MM.1S (cell line): ENCODE measurements around the gene CACNA1C.
"Not testable (repeated sequence)": the region's sequence is repeated elsewhere in the genome, so short reads cannot be mapped to it uniquely, and the experiment has no call there.

Experiments
- DNase-seq: peaks from one replicate; pipeline ENCODE4 v3.0.0-alpha.2; 2015
- H2AFZ ChIP-seq: fragments of 300-600 bp; sonication (generic); 2 replicates; pipeline ENCODE4 v1.6.0; 2016; ENCODE audit warnings: antibody characterized with exemption, low read length
- H3F3A ChIP-seq: fragments of 300-600 bp; sonication (generic); 2 replicates; pipeline ENCODE4 v1.6.1; 2016; ENCODE audit warnings: mild to moderate bottlenecking, antibody characterized with exemption, low read length, moderate library complexity, mixed read lengths; ENCODE audit not compliant: insufficient read depth
- H3K27ac ChIP-seq: fragments of 300-600 bp; sonication (generic); 2 replicates; pipeline ENCODE4 v1.5.1; 2016; ENCODE audit warnings: mild to moderate bottlenecking, low read length
- H3K27me3 ChIP-seq: fragments of 300-600 bp; sonication (generic); replicated peaks from 2 replicates; pipeline ENCODE4 v1.6.0; 2016; ENCODE audit warnings: low read length; ENCODE audit not compliant: insufficient read depth
- H3K36me3 ChIP-seq: fragments of 300-600 bp; sonication (generic); replicated peaks from 2 replicates; pipeline ENCODE4 v1.6.1; 2016; ENCODE audit warnings: mild to moderate bottlenecking, low read length, mixed read lengths; ENCODE audit not compliant: insufficient read depth
- H3K4me1 ChIP-seq: fragments of 300-600 bp; sonication (generic); 2 replicates; pipeline ENCODE4 v1.6.1; 2016; ENCODE audit warnings: low read length, mixed read lengths
- H3K4me2 ChIP-seq: fragments of 300-600 bp; sonication (generic); 2 replicates; pipeline ENCODE4 v1.6.0; 2016; ENCODE audit warnings: low read depth, low read length
- H3K4me3 ChIP-seq: fragments of 300-600 bp; sonication (generic); 2 replicates; pipeline ENCODE4 v1.5.1; 2016; ENCODE audit warnings: low read length, mixed read lengths
- H3K79me2 ChIP-seq: fragments of 300-600 bp; sonication (generic); 2 replicates; pipeline ENCODE4 v1.6.1; 2016; ENCODE audit warnings: mixed run types, low read length, mixed read lengths
- H3K9ac ChIP-seq: fragments of 300-600 bp; sonication (generic); 2 replicates; pipeline ENCODE4 v1.6.1; 2016; ENCODE audit warnings: low read length, mixed read lengths
- H3K9me2 ChIP-seq: fragments of 300-600 bp; sonication (generic); replicated peaks from 2 replicates; pipeline ENCODE4 v1.6.1; 2016; ENCODE audit warnings: mild to moderate bottlenecking, low read length, mixed read lengths; ENCODE audit not compliant: insufficient read depth
- H3K9me3 ChIP-seq: fragments of 300-600 bp; sonication (generic); replicated peaks from 2 replicates; pipeline ENCODE4 v1.6.1; 2016; ENCODE audit warnings: mild to moderate bottlenecking, low read length, mixed read lengths; ENCODE audit not compliant: insufficient read depth
- H4K20me1 ChIP-seq: fragments of 300-600 bp; sonication (generic); 2 replicates; pipeline ENCODE4 v1.6.1; 2016; ENCODE audit warnings: mild to moderate bottlenecking, low read length, moderate library complexity, mixed read lengths; ENCODE audit not compliant: insufficient read depth
- CTCF ChIP-seq: fragments of 300-600 bp; sonication (generic); IDR thresholded peaks from 2 replicates; pipeline ENCODE4 v1.5.1; 2016; ENCODE audit warnings: antibody characterized with exemption, low read length, mixed read lengths
- EZH2 ChIP-seq: fragments of 300-600 bp; sonication (generic); optimal IDR thresholded peaks from 2 replicates; pipeline ENCODE3; 2017; ENCODE audit warnings: low read depth, mild to moderate bottlenecking, antibody characterized with exemption, low read length, mixed read lengths
- EZH2phosphoT487 ChIP-seq: fragments of 300-600 bp; sonication (generic); IDR thresholded peaks from 2 replicates; pipeline ENCODE4 v1.6.1; 2018; ENCODE audit warnings: antibody characterized with exemption, low read length

CACNA1C gene

GRCh38 chr12:2125651-2126522, 73.1 kb downstream of the CACNA1C start:
- no peak for DNase-seq
- H3K4me2 ChIP-seq: no peak overlapping the region
- no peak overlapping the region for H3K9ac ChIP-seq
- H2AFZ ChIP-seq: no peak overlapping the region
- no peaks in the 10 kb centered on the region for H3K79me2 ChIP-seq
- no peak overlapping the region for H3K27ac ChIP-seq
- H3K9me2 ChIP-seq: no peaks in the 10 kb centered on the region
- H3K4me1 ChIP-seq: no peaks in the 10 kb centered on the region
- H3K36me3 ChIP-seq: no peaks in the 10 kb centered on the region
- H3K27me3 ChIP-seq: no peaks in the 10 kb centered on the region
- H3F3A ChIP-seq: no peaks in the 10 kb centered on the region
- H4K20me1 ChIP-seq: no peaks in the 10 kb centered on the region
- no peaks in the 10 kb centered on the region for H3K9me3 ChIP-seq
- no peak for TF ChIP-seq CTCF
- TF ChIP-seq EZH2phosphoT487: no peak
- TF ChIP-seq EZH2: no peak
- H3K4me3 ChIP-seq: no peak overlapping the region

- Histone ChIP-seq H3K4me3 (no peak overlapping the region), H3K9ac (no peak overlapping the region), H3K79me2 (no peaks in the 10 kb centered on the region), H3K36me3 (no peaks in the 10 kb centered on the region), H3F3A (no peaks in the 10 kb centered on the region), H3K4me1 (no peaks in the 10 kb centered on the region), H4K20me1 (no peaks in the 10 kb centered on the region), H3K27me3 (no peaks in the 10 kb centered on the region), H3K9me2 (no peaks in the 10 kb centered on the region), H2AFZ (no peak overlapping the region), H3K4me2 (no peak overlapping the region), H3K9me3 (no peaks in the 10 kb centered on the region), H3K27ac (no peak overlapping the region)
- TF ChIP-seq EZH2phosphoT487 (no peak), EZH2 (no peak), CTCF (no peak)
- no peak for DNase-seq
These were observed 74.1 kb downstream of the CACNA1C start for GRCh38 chr12:2126676-2127406.

- H3K36me3 ChIP-seq: no peaks in the 10 kb centered on the region
- no peaks in the 10 kb centered on the region for H3F3A ChIP-seq
- no peaks in the 10 kb centered on the region for H3K79me2 ChIP-seq
- H4K20me1 ChIP-seq: no peaks in the 10 kb centered on the region
- no peak overlapping the region for H3K27ac ChIP-seq
- no peak for DNase-seq
- no peak overlapping the region for H3K9ac ChIP-seq
- H3K4me3 ChIP-seq: no peak overlapping the region
- H3K4me2 ChIP-seq: no peak overlapping the region
- H2AFZ ChIP-seq: no peak overlapping the region
- H3K4me1 ChIP-seq: no peaks in the 10 kb centered on the region
- no peaks in the 10 kb centered on the region for H3K9me2 ChIP-seq
- no peaks in the 10 kb centered on the region for H3K27me3 ChIP-seq
- TF ChIP-seq CTCF (no peak), EZH2phosphoT487 (no peak), EZH2 (no peak)
- no peaks in the 10 kb centered on the region for H3K9me3 ChIP-seq
These were observed 76.3 kb downstream of the CACNA1C start for GRCh38 chr12:2129076-2129475.

- H3K9me3 ChIP-seq, H3K4me1 ChIP-seq, H3F3A ChIP-seq, H3K79me2 ChIP-seq, H3K4me2 ChIP-seq, H3K36me3 ChIP-seq, H3K9me2 ChIP-seq, H3K9ac ChIP-seq, H3K27ac ChIP-seq, H3K27me3 ChIP-seq, H4K20me1 ChIP-seq, H2AFZ ChIP-seq, DNase-seq, H3K4me3 ChIP-seq: not testable (repeated sequence)
These were observed 83.1 kb downstream of the CACNA1C start for GRCh38 chr12:2135661-2136418.
